ENCODE measurements around the gene PRG3.

Gene PRG3

GRCh38 chr11:57380975-57381374, at the start of gene PRG3:
Gene PRG3 (minus strand): TSS chr11:57381150. CDS start chr11:57380708, 442 bp downstream.
- in situ Hi-C loops (cut with MboI; ENCODE audit: low sequenced_read_pairs), result no loop called here

- in situ Hi-C loops (cut with MboI; ENCODE audit: low sequenced_read_pairs), result no loop called here
Measured at GRCh38 chr11:57429946-57430345, 49.0 kb upstream of the PRG3 start.

- in situ Hi-C loops (cut with MboI; ENCODE audit: low sequenced_read_pairs), result no loop called here
Measured at GRCh38 chr11:57428643-57429042, 47.7 kb upstream of the PRG3 start.

GRCh38 chr11:57427727-57428082, 46.8 kb upstream of the PRG3 start:
- in situ Hi-C loops (cut with MboI; ENCODE audit: low sequenced_read_pairs), result no loop called here

- in situ Hi-C loops (cut with MboI; ENCODE audit: low sequenced_read_pairs), result no loop called here
Measured at GRCh38 chr11:57426929-57427726, 46.2 kb upstream of the PRG3 start, which contains the start of gene SLC43A3. Gene SLC43A3 (minus strand): TSS chr11:57427121. CDS start chr11:57426172, 949 bp downstream.

GRCh38 chr11:57426439-57426928, 45.5 kb upstream of the PRG3 start:
- in situ Hi-C loops (cut with MboI; ENCODE audit: low sequenced_read_pairs), result no loop called here

GRCh38 chr11:57425565-57426438, 44.9 kb upstream of the PRG3 start:
- in situ Hi-C loops (cut with MboI; ENCODE audit: low sequenced_read_pairs), result no loop called here

GRCh38 chr11:57424792-57425564, 44.0 kb upstream of the PRG3 start:
- in situ Hi-C loops (cut with MboI; ENCODE audit: low sequenced_read_pairs), result no loop called here

GRCh38 chr11:57424137-57424791, 43.3 kb upstream of the PRG3 start:
- in situ Hi-C loops (cut with MboI; ENCODE audit: low sequenced_read_pairs), result no loop called here

- in situ Hi-C loops (cut with MboI; ENCODE audit: low sequenced_read_pairs), result no loop called here
Measured at GRCh38 chr11:57422669-57423068, 41.7 kb upstream of the PRG3 start.

- in situ Hi-C loops (cut with MboI; ENCODE audit: low sequenced_read_pairs), result no loop called here
Measured at GRCh38 chr11:57421805-57422204, 40.9 kb upstream of the PRG3 start.

- in situ Hi-C loops (cut with MboI; ENCODE audit: low sequenced_read_pairs), result no loop called here
Measured at GRCh38 chr11:57421066-57421465, 40.1 kb upstream of the PRG3 start.

GRCh38 chr11:57419146-57419545, 38.2 kb upstream of the PRG3 start:
- in situ Hi-C loops (cut with MboI; ENCODE audit: low sequenced_read_pairs), result no loop called here

- in situ Hi-C loops (cut with MboI; ENCODE audit: low sequenced_read_pairs), result no loop called here
Measured at GRCh38 chr11:57418131-57418530, 37.2 kb upstream of the PRG3 start.

GRCh38 chr11:57417056-57417455, 36.1 kb upstream of the PRG3 start:
- in situ Hi-C loops (cut with MboI; ENCODE audit: low sequenced_read_pairs), result no loop called here

- in situ Hi-C loops (cut with MboI; ENCODE audit: low sequenced_read_pairs), result no loop called here
Measured at GRCh38 chr11:57416436-57416835, 35.5 kb upstream of the PRG3 start.

GRCh38 chr11:57414612-57415212, 33.8 kb upstream of the PRG3 start:
- in situ Hi-C loops (cut with MboI; ENCODE audit: low sequenced_read_pairs), result no loop called here

GRCh38 chr11:57413681-57414080, 32.7 kb upstream of the PRG3 start:
- in situ Hi-C loops (cut with MboI; ENCODE audit: low sequenced_read_pairs), result no loop called here

GRCh38 chr11:57410287-57410686, 29.3 kb upstream of the PRG3 start:
- in situ Hi-C loops (cut with MboI; ENCODE audit: low sequenced_read_pairs), result no loop called here
